ENCODE data around the gene HIRA.

- TF ChIP-seq CTCF (IDR thresholded peaks at IDR 0.05; ENCODE audit: low read depth, low read length) (no peak), EZH2phosphoT487 (IDR thresholded peaks at IDR 0.05; ENCODE audit: low read depth) (no peak)
Measured at GRCh38 chr22:19289475-19290161, 141.9 kb downstream of the HIRA start.
